B cell (primary cell): ENCODE results near the gene RNF217.

Experiments
- EZH2 ChIP-seq: IDR thresholded peaks from 2 replicates; pipeline ENCODE4 v1.6.1; 2012; ENCODE audit warnings: borderline replicate concordance, low read depth, mild to moderate bottlenecking, moderate library complexity, low read length; ENCODE audit not compliant: insufficient read depth, poor library complexity, severe bottlenecking
- TF ChIP-seq, protein P1 (sequence below): fragments of 200-600 bp; IDR thresholded peaks from one replicate; pipeline ENCODE4 v1.8.0; 2022; ENCODE audit warnings: antibody characterized with exemption, mild to moderate bottlenecking

DNA sequence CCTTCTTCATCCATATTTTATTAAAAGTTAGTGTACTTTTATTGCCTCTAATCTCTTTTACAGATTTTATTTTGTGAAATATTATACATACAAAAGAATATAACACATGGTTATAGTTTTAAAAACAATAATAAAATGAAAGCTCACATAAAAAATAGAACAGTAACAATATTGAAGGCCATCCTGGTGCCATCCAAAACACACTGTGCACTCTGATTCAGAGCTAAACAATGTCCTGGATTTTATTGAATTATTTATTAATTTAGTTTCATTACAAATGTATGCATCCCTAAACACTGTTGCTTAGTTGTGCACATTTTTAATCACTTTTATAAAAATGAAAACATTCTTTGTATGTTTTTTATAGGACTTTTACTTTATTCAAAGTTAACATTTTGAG lies 32.9 kb downstream of the RNF217 start:
- TF ChIP-seq, protein P1, sequence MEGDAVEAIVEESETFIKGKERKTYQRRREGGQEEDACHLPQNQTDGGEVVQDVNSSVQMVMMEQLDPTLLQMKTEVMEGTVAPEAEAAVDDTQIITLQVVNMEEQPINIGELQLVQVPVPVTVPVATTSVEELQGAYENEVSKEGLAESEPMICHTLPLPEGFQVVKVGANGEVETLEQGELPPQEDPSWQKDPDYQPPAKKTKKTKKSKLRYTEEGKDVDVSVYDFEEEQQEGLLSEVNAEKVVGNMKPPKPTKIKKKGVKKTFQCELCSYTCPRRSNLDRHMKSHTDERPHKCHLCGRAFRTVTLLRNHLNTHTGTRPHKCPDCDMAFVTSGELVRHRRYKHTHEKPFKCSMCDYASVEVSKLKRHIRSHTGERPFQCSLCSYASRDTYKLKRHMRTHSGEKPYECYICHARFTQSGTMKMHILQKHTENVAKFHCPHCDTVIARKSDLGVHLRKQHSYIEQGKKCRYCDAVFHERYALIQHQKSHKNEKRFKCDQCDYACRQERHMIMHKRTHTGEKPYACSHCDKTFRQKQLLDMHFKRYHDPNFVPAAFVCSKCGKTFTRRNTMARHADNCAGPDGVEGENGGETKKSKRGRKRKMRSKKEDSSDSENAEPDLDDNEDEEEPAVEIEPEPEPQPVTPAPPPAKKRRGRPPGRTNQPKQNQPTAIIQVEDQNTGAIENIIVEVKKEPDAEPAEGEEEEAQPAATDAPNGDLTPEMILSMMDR = no peak
- no peak for TF ChIP-seq EZH2
